GM10847 (cell line): ENCODE results near the gene APBA2.

Experiments
- POLR2A ChIP-seq: IDR thresholded peaks from 2 replicates; pipeline ENCODE4 v1.6.1; 2011; ENCODE audit not compliant: insufficient read length; ENCODE audit errors: extremely low read depth

APBA2 gene

GRCh38 chr15:28921919-28922706 lies 36.3 kb downstream of the APBA2 start:
- no peak for TF ChIP-seq POLR2A

GRCh38 chr15:28922707-28923012 lies 36.9 kb downstream of the APBA2 start:
- TF ChIP-seq POLR2A, result no peak

DNA sequence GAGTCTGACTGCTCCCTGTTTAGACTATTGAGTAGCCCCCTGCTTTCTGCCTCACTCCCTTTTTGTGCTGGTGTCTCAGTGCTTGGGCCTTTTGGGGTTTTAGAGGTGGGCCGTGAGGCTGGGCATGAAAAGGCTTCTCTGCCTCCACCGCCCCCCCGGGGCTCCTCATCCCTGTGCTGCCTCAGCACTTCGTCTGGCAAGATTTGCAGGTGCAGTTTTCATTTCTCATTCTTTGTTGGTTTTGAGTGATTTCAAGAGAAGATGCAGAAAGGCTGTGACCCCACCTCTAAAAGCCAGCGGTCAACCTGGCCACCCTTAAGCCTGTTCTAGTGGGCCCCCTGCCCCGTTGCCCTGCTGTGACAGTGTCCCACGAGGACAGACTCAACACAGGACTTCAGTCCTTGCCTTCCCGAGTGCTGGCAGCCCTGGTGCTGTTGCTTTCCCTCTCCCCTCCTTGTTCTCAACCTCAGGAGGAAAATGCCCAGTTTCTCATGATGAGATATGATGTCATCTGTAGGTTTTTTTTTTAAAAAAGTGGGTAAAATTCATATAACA lies 38.0 kb downstream of the APBA2 start:
- TF ChIP-seq POLR2A, result no peak

- TF ChIP-seq POLR2A, result no peak
Observed at GRCh38 chr15:28927043-28927442, 41.3 kb downstream of the APBA2 start.

DNA sequence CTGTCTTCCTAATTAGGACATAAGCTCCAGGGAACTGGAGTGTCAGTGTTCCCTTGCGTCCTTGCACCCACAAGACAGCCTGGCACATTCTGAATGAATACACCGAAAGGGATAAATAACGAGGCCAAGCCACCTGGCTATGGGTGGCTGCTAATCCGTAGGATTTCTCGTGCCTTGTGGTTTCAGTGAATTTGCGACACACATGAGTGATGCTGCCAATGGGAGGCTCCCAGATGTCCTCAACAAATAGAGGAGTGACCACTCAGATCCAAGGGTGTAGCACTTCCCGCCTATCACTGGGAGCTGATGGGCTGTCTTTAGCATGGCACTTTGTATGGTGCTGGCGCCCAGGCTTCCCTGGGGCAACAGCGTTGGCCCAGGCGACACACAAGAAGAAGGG lies 43.4 kb downstream of the APBA2 start:
- TF ChIP-seq POLR2A, result no peak

DNA sequence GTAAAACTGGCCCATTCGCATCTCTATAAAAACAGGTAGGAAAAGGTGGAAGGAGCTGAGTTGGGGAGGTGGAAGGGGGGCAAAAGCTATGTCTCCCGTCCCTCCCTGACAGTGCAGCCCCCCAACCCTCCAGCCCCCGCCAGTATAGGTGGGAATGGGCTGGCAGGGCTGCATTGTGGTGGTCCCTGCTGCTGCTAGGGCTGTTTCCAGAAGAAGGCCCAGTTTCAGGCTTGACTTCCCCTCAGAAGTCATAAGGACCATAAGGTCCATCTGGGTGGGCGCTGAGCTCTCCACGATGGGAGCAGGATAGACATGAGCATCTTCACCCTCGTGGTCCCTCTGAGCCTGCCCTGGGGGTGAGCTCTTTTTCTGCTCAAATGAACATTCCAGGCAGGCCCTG lies 44.2 kb downstream of the APBA2 start:
- TF ChIP-seq POLR2A, result no peak

DNA sequence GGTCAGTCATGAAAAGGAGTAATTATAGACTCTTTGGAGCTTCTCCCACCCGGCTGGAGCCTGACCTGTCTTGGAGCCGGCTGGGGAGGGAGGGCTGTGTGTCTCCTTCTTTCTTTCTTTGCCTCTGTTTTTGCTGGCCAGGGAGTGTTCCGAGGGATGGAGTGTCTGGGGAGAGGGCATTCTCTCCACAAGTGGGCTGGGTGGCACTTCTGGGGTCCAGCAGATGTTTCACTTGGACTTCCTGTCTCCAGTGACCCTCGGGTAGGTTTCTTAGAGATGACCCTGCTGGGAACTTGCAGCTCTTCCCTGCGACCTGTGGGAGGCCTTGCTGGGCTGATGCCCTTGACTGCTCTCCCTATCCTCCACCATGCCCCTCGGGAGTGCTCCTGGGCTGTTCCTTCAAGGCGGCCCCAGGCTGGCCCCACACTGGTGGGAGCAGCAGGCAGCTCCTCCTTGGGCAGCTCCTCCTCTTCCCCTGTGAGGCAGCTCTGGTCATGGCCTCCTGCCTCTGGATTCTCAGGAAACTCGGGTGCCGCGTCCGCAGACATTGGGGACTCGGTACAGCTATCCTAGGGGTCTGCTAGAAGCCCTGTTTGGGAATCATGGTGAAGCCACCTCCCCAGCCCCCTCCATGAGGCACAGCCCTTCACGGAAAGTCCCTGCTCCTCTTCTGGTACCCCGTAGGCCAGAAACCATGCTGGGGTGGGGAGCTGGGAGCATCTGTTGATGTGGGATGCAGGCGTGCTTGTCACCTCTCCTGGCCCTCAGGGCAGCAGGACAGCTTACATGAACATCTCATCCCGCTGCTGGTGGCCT lies 44.9 kb downstream of the APBA2 start:
- no peak for TF ChIP-seq POLR2A

GRCh38 chr15:28931828-28932227 lies 46.1 kb downstream of the APBA2 start:
- no peak for TF ChIP-seq POLR2A

DNA sequence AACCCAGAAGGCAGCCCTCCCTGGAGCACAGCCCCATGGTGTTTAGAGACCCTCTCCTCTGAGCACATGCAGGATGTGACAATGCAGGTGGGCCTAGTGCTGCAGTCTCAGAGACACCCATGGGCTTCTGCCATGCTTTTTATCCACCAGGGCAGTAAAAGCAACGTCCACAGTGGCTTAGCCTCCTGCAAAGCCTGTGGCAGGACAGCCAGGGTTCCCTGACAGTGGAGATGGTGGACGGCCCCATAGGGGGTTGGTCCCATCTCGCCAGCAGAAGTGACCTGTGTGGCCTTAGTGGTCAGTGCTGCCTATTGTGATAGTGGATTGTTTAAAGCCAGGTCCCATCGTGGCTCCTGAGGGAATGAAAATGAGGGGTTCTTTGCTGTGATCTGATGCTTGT lies 46.6 kb downstream of the APBA2 start:
- no peak for TF ChIP-seq POLR2A

- no peak for TF ChIP-seq POLR2A
Observed at GRCh38 chr15:28933710-28934445, 48.1 kb downstream of the APBA2 start.

- no peak for TF ChIP-seq POLR2A
Observed at GRCh38 chr15:28934645-28935044, 48.9 kb downstream of the APBA2 start.

GRCh38 chr15:28935316-28935715 lies 49.5 kb downstream of the APBA2 start:
- TF ChIP-seq POLR2A, result no peak

DNA sequence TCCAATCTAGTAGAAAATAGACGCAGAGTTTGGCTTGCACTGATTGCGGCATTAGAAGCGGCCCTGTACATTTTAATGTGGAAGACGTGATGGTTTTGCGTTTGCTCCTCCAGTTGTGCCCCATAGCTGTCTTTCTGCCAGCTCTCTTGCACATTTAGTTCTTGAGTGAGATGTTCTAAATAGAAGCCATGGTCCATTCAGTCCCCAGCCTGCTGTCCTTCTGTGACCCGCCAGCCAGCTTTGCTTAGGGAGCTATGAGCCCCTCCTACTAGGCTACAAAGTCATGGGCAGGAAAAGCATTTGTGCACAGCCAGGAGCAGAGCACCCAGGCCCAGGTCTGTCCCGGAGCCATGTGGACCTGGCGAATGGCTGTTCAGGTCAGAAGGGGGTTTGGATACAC lies 50.3 kb downstream of the APBA2 start:
- TF ChIP-seq POLR2A, result no peak

DNA sequence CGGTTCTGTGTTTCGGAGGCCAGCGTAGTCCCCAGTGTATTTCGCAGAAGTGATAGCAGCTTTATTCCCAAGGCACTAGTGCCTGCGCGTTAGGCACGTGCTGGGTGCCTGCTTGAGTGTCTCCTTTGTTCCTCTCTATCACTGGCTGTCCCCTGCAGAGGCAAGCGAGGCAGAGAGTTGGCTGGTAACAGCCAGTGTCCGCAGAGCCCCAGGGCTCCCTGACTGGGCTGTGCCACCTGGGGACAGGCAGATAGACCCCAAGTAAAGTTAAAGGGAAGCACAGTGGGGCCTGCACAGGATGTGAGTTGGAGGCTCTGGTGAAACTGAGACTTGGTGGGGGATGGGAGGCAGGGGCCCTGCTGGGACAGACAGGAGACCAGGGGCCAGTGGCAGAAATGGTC lies 50.7 kb downstream of the APBA2 start:
- TF ChIP-seq POLR2A, result no peak

- TF ChIP-seq POLR2A, result no peak
Observed at GRCh38 chr15:28937271-28937670, 51.5 kb downstream of the APBA2 start.

DNA sequence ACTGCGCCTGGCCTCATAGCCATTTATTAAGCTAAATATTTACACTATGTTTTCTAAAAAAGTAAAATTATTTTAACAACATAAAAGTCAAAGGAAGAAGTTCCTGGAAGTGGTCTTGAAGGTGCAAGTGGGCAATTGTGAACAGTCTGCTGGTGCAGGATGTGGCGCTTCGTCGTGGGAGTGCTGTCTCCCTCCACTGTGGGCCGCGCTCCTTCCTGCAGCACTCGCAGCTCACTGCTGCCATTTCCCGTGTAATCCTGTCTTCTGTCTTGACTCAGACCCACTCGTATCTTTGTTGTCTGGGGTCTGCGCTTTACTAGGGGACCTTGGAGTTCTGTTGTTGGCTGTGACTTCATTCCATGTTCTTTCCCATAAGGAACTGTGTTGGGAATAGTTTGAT lies 56.3 kb downstream of the APBA2 start:
- TF ChIP-seq POLR2A, result no peak
